Caco-2 (cell line): ENCODE measurements around the gene MAP9. TPM values are rescaled to one million over a fixed set of nuclear protein-coding genes. Genes with fewer than 3 reads are reported as not detected.
"Not testable (repeated sequence)": the region's sequence is repeated elsewhere in the genome, so short reads cannot be mapped to it uniquely, and the experiment has no call there.

ENCODE experiments used
- BruUV-seq: library from RNA; stranded (reverse); fragments of 400-500 nt; replicated peaks from 2 replicates; lab custom pipeline; 2021; lab: Mats Ljungman, UMichigan
- CTCF ChIA-PET: fragments of 300-600 bp; sonication (Branson Sonifier 250); formaldehyde crosslinking; loops from one replicate; lab custom pipeline; 2022; ENCODE audit warnings: antibody characterized with exemption; lab: Charles Lee
- POLR2A ChIA-PET: fragments of 300-600 bp; sonication (Branson Sonifier 250); formaldehyde crosslinking; loops from one replicate; lab custom pipeline; 2022; ENCODE audit warnings: antibody characterized with exemption; lab: Charles Lee
- DNase-seq, 2 experiments: peaks; one replicate each; pipeline versions ENCODE4 v3.0.0 to v3.0.0-alpha.2; 2020 to 2022
- H3K27me3 ChIP-seq: replicated peaks from 2 replicates; pipeline ENCODE4 v1.6.0; 2011; ENCODE audit warnings: low read length; ENCODE audit not compliant: control insufficient read depth, insufficient read depth
- H3K36me3 ChIP-seq: 2 replicates; pipeline ENCODE4 v1.5.1; 2011; ENCODE audit warnings: low read length; ENCODE audit not compliant: control insufficient read depth, insufficient read depth
- H3K4me1 ChIP-seq: fragments of 250-450 bp; sonication (Bioruptor Pico); 2 replicates; pipeline ENCODE4 v1.5.1; 2020; ENCODE audit warnings: mild to moderate bottlenecking
- H3K4me3 ChIP-seq: 2 replicates; pipeline ENCODE4 v1.5.1; 2011; ENCODE audit warnings: low read depth, mild to moderate bottlenecking, control low read depth, low read length
- H3K9me3 ChIP-seq: fragments of 250-450 bp; sonication (Bioruptor Pico); 2 replicates; pipeline ENCODE4 v1.5.1; 2020; ENCODE audit warnings: mild to moderate bottlenecking, moderate library complexity
- H3K27ac Mint-ChIP-seq: one replicate; pipeline ENCODE4 v1.8.0; 2022; ENCODE audit warnings: mixed read lengths; ENCODE audit not compliant: unreplicated experiment
- H3K27me3 Mint-ChIP-seq: one replicate; pipeline ENCODE4 v1.8.0; 2022; ENCODE audit warnings: mixed read lengths; ENCODE audit not compliant: insufficient read depth, unreplicated experiment
- H3K36me3 Mint-ChIP-seq: one replicate; pipeline ENCODE4 v1.8.0; 2022; ENCODE audit warnings: mild to moderate bottlenecking, mixed read lengths; ENCODE audit not compliant: insufficient read depth, unreplicated experiment
- H3K4me1 Mint-ChIP-seq: one replicate; pipeline ENCODE4 v1.8.0; 2022; ENCODE audit warnings: low read depth, mixed read lengths; ENCODE audit not compliant: unreplicated experiment
- H3K4me3 Mint-ChIP-seq: one replicate; pipeline ENCODE4 v1.8.0; 2022; ENCODE audit warnings: mild to moderate bottlenecking, moderate library complexity, mixed read lengths; ENCODE audit not compliant: unreplicated experiment
- H3K9me3 Mint-ChIP-seq: one replicate; pipeline ENCODE4 v1.8.0; 2022; ENCODE audit warnings: mixed read lengths; ENCODE audit not compliant: unreplicated experiment
- CTCF ChIP-seq, 2 experiments: fragments of 200-600 bp in 1 of 2; IDR thresholded peaks; 1 replicate in 1 of 2; 2 replicates in 1 of 2; pipeline versions ENCODE4 v1.5.1 to v1.8.0; 2011 to 2022; ENCODE audit warnings: antibody characterized with exemption in 1 of 2, control low read depth in 1 of 2, inconsistent platforms in 1 of 2, low read depth in 1 of 2, low read length in 1 of 2, mild to moderate bottlenecking in 1 of 2, moderate library complexity in 1 of 2; ENCODE audit not compliant: insufficient read depth in 1 of 2, severe bottlenecking in 1 of 2, unreplicated experiment in 1 of 2
- intact Hi-C: fragments of 100-400 bp; cut with micrococcal nuclease; formaldehyde crosslinking; loops from one replicate; pipeline ENCODE4 v1.10.0; 2022; ENCODE audit not compliant: unreplicated experiment
- total RNA-seq: library from RNA; stranded (reverse); gene quantifications from 2 replicates; pipeline ENCODE4 v1.2.3, GENCODE V29; 2022

MAP9 gene
- total RNA-seq, 1 experiment from 2014 or later, result not detected

- Histone ChIP-seq H3K9me3 (peaks cover 32% of the 10 kb centered on the region), H3K36me3 (no peaks in the 10 kb centered on the region), H3K27me3 (no peaks in the 10 kb centered on the region), H3K4me1 (peaks cover 21% of the 10 kb centered on the region), H3K4me3 (no peak overlapping the region)
- Mint-ChIP-seq H3K9me3 (peaks cover 37% of the 10 kb centered on the region), H3K4me3 (no peak overlapping the region), H3K4me1 (peaks cover 18% of the 10 kb centered on the region), H3K27me3 (no peaks in the 10 kb centered on the region), H3K36me3 (no peaks in the 10 kb centered on the region), H3K27ac (peak overlapping the region; percentile 9)
- ChIA-PET CTCF (no interaction called here), POLR2A (no interaction called here)
- DNase-seq, result no peak
- BruUV-seq, result no TSS peak
- TF ChIP-seq CTCF (IDR thresholded peaks at IDR 0.05; ENCODE audit: insufficient read depth in 1 of 2, low read depth in 1 of 2, low read length in 1 of 2, severe bottlenecking in 1 of 2, unreplicated experiment in 1 of 2), result no peak
- intact Hi-C loops, result no loop called here
These were observed 57.2 kb downstream of the MAP9 start for GRCh38 chr4:155319516-155319915.

DNA sequence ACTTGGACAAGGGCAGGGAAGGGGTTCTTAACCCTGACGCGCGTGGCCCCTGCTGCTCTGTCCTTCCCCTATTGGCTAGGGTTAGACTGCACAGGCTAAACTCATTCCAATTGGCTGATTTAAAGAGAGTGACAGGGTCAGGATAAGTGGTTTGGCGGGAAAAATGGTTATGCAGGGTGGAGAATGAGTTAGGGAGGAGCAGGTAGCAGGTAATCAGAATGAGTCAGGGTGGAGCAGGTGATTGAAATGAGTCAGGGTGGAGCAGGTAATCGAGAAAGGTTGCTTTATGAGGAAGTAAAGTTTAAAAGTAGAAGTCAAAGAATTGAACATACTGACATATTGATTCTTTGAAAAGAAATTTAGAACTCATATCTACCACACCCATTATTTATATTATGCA lies 64.7 kb downstream of the MAP9 start:
- BruUV-seq, H3K4me1 Mint-ChIP-seq, H3K9me3 ChIP-seq, H3K4me3 Mint-ChIP-seq, intact Hi-C loops, H3K27ac Mint-ChIP-seq, H3K36me3 Mint-ChIP-seq, H3K4me1 ChIP-seq, H3K27me3 ChIP-seq, DNase-seq, H3K27me3 Mint-ChIP-seq, H3K36me3 ChIP-seq, H3K4me3 ChIP-seq, CTCF ChIA-PET, POLR2A ChIA-PET: not testable (repeated sequence)
- peaks cover 34% of the 10 kb centered on the region for H3K9me3 Mint-ChIP-seq

- DNase-seq, result no peak
- H3K4me3 Mint-ChIP-seq, result no peak overlapping the region
- no peaks in the 10 kb centered on the region for H3K27me3 ChIP-seq
- H3K27me3 Mint-ChIP-seq, result no peaks in the 10 kb centered on the region
- no peaks in the 10 kb centered on the region for H3K36me3 ChIP-seq
- intact Hi-C loops, result no loop called here
- CTCF ChIA-PET, result no interaction called here
- peaks cover 19% of the 10 kb centered on the region for H3K9me3 Mint-ChIP-seq
- no TSS peak for BruUV-seq
- no peak for TF ChIP-seq CTCF (IDR thresholded peaks at IDR 0.05; ENCODE audit: insufficient read depth in 1 of 2, low read depth in 1 of 2, low read length in 1 of 2, severe bottlenecking in 1 of 2, unreplicated experiment in 1 of 2)
- H3K36me3 Mint-ChIP-seq, result no peaks in the 10 kb centered on the region
- H3K4me1 Mint-ChIP-seq, result no peaks in the 10 kb centered on the region
- H3K9me3 ChIP-seq, result no peaks in the 10 kb centered on the region
- no peaks in the 10 kb centered on the region for H3K4me1 ChIP-seq
- no peak overlapping the region for H3K27ac Mint-ChIP-seq
- POLR2A ChIA-PET, result no interaction called here
- no peak overlapping the region for H3K4me3 ChIP-seq
These were observed 69.0 kb downstream of the MAP9 start for GRCh38 chr4:155307731-155308277.

GRCh38 chr4:155305619-155306018 lies 71.1 kb downstream of the MAP9 start:
- no peaks in the 10 kb centered on the region for H3K36me3 ChIP-seq
- POLR2A ChIA-PET, result no interaction called here
- BruUV-seq, result no TSS peak

More at GRCh38 chr4:155305619-155306018, 71.1 kb downstream of the MAP9 start:
- H3K4me1 ChIP-seq, result no peaks in the 10 kb centered on the region
- TF ChIP-seq CTCF (IDR thresholded peaks at IDR 0.05; ENCODE audit: insufficient read depth in 1 of 2, low read depth in 1 of 2, low read length in 1 of 2, severe bottlenecking in 1 of 2, unreplicated experiment in 1 of 2), result no peak
- H3K36me3 Mint-ChIP-seq, result no peaks in the 10 kb centered on the region
- intact Hi-C loops, result no loop called here
- DNase-seq, result no peak
- H3K9me3 Mint-ChIP-seq, result peaks cover 10% of the 10 kb centered on the region
- H3K27me3 ChIP-seq, result no peaks in the 10 kb centered on the region
- H3K4me3 Mint-ChIP-seq, result no peak overlapping the region
- H3K4me1 Mint-ChIP-seq, result no peaks in the 10 kb centered on the region
- H3K4me3 ChIP-seq, result no peak overlapping the region
- H3K9me3 ChIP-seq, result no peaks in the 10 kb centered on the region
- CTCF ChIA-PET, result no interaction called here
- no peaks in the 10 kb centered on the region for H3K27me3 Mint-ChIP-seq
- no peak overlapping the region for H3K27ac Mint-ChIP-seq
